Mesenchymal stem cell (in vitro differentiated cells and primary cell): ENCODE data around the gene MED14.

Source experiments
- DNase-seq: peaks from one replicate; pipeline ENCODE4 v3.0.0-alpha.2; 2013
- H2AFZ ChIP-seq: one replicate; pipeline ENCODE4 v1.6.1; 2013; ENCODE audit warnings: low read depth, mild to moderate bottlenecking, control low read depth, inconsistent platforms, low read length, moderate library complexity
- H2AK5ac ChIP-seq: 2 replicates; pipeline ENCODE4 v1.6.1; 2013; ENCODE audit warnings: low read length, moderate library complexity, mild to moderate bottlenecking, inconsistent platforms; ENCODE audit not compliant: severe bottlenecking
- H2BK120ac ChIP-seq: one replicate; pipeline ENCODE4 v1.6.1; 2013; ENCODE audit warnings: low read depth, mild to moderate bottlenecking, inconsistent platforms, low read length, moderate library complexity
- H2BK12ac ChIP-seq, 2 experiments: one replicate each; pipeline ENCODE4 v1.6.1; 2013; ENCODE audit warnings: inconsistent platforms in 2 of 2, low read length in 2 of 2, mild to moderate bottlenecking in 2 of 2, moderate library complexity in 2 of 2, control low read depth in 1 of 2
- H2BK15ac ChIP-seq: one replicate; pipeline ENCODE4 v1.6.1; 2013; ENCODE audit warnings: mild to moderate bottlenecking, low read depth, inconsistent platforms; ENCODE audit not compliant: poor library complexity, severe bottlenecking
- H2BK5ac ChIP-seq: 2 replicates; pipeline ENCODE4 v1.6.1; 2013; ENCODE audit warnings: low read depth, mild to moderate bottlenecking, low read length, control low read depth, inconsistent platforms; ENCODE audit not compliant: poor library complexity, severe bottlenecking
- H3K14ac ChIP-seq, 2 experiments: one replicate each; pipeline ENCODE4 v1.6.1; 2013; ENCODE audit warnings: inconsistent platforms in 2 of 2, low read length in 2 of 2, control low read depth in 1 of 2, mild to moderate bottlenecking in 1 of 2, moderate library complexity in 1 of 2
- H3K18ac ChIP-seq, 2 experiments: one replicate each; pipeline ENCODE4 v1.6.1; 2013; ENCODE audit warnings: inconsistent platforms in 2 of 2, low read length in 2 of 2, control low read depth in 1 of 2, low read depth in 1 of 2, mild to moderate bottlenecking in 1 of 2
- H3K23ac ChIP-seq, 2 experiments: one replicate each; pipeline ENCODE4 v1.6.1; 2013; ENCODE audit warnings: inconsistent platforms in 2 of 2, low read length in 2 of 2, mild to moderate bottlenecking in 2 of 2, moderate library complexity in 2 of 2, control low read depth in 1 of 2
- H3K27ac ChIP-seq: 2 replicates; pipeline ENCODE4 v1.5.1; 2013; ENCODE audit warnings: mild to moderate bottlenecking, moderate library complexity, low read length, control low read depth, inconsistent platforms; ENCODE audit not compliant: poor library complexity, severe bottlenecking
- H3K27me3 ChIP-seq, 2 experiments: 2 replicates each; pipeline versions ENCODE4 v1.6.1 to v1.7.0; 2013; ENCODE audit warnings: low read length in 2 of 2, mild to moderate bottlenecking in 2 of 2, moderate library complexity in 2 of 2, control low read depth in 1 of 2, inconsistent platforms in 1 of 2; ENCODE audit not compliant: control insufficient read depth in 1 of 2, insufficient read depth in 1 of 2
- H3K36me3 ChIP-seq, 2 experiments: 2 replicates each; pipeline versions ENCODE4 v1.6.1 to v1.7.0; 2013; ENCODE audit warnings: low read length in 2 of 2, control low read depth in 1 of 2, inconsistent platforms in 1 of 2, low read depth in 1 of 2, mild to moderate bottlenecking in 1 of 2; ENCODE audit not compliant: insufficient read depth in 2 of 2, control insufficient read depth in 1 of 2
- H3K4ac ChIP-seq, 2 experiments: one replicate each; pipeline ENCODE4 v1.6.1; 2013; ENCODE audit warnings: inconsistent platforms in 2 of 2, low read length in 2 of 2, mild to moderate bottlenecking in 2 of 2, moderate library complexity in 2 of 2, control low read depth in 1 of 2, low read depth in 1 of 2
- H3K4me1 ChIP-seq: 2 replicates; pipeline ENCODE4 v1.6.1; 2013; ENCODE audit warnings: low read depth, low read length, control low read depth; ENCODE audit not compliant: control insufficient read depth, insufficient read depth
- H3K4me2 ChIP-seq: 2 replicates; pipeline ENCODE4 v1.6.1; 2013; ENCODE audit warnings: low read length, mild to moderate bottlenecking, inconsistent platforms; ENCODE audit not compliant: poor library complexity, severe bottlenecking
- H3K4me3 ChIP-seq, 2 experiments: 2 replicates each; pipeline versions ENCODE4 v1.5.1 to v1.7.0; 2013; ENCODE audit warnings: low read length in 2 of 2, mild to moderate bottlenecking in 2 of 2, control low read depth in 1 of 2, low read depth in 1 of 2; ENCODE audit not compliant: insufficient read depth in 1 of 2
- H3K79me1 ChIP-seq: replicated peaks from 2 replicates; pipeline ENCODE4 v1.6.1; 2013; ENCODE audit warnings: mild to moderate bottlenecking, control low read depth, low read length, inconsistent platforms; ENCODE audit not compliant: poor library complexity, severe bottlenecking
- H3K9ac ChIP-seq: 2 replicates; pipeline ENCODE4 v1.7.0; 2013; ENCODE audit warnings: mild to moderate bottlenecking, low read length, moderate library complexity
- H3K9me3 ChIP-seq: 2 replicates; pipeline ENCODE4 v1.7.0; 2013; ENCODE audit warnings: mild to moderate bottlenecking, low read length; ENCODE audit not compliant: control insufficient read depth
- H4K8ac ChIP-seq: one replicate; pipeline ENCODE4 v1.6.1; 2013; ENCODE audit warnings: inconsistent platforms, mild to moderate bottlenecking, low read length, moderate library complexity
- H4K91ac ChIP-seq: one replicate; pipeline ENCODE4 v1.6.1; 2013; ENCODE audit warnings: mild to moderate bottlenecking, low read length, inconsistent platforms
- WGBS: methylation state at CpG from one replicate; pipeline ENCODE4 v1.1.7; 2013; ENCODE audit warnings: mixed read lengths; 5-methylcytosine and 5-hydroxymethylcytosine counted together

The MED14 gene

DNA sequence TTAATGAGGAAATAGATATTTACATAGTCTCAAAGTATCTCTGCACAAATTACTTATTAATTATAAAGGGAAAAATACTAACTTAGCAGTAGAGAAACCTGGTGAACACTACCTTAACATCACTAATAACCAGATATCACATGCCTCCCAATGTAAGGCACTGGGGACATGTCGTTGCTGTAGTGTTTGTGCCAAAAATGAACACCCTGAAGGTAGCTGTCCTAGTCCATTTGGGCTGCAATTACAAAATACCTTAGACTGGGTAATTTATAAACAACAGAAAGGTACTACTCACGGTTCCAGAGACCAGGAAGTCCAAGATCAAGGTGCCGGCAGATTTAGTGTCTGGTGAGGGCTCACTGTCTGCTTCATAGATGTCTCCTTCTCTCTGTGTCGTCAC lies 122.8 kb downstream of the MED14 start:
- H3K23ac ChIP-seq = no peak overlapping the region
- H2BK120ac ChIP-seq = no peak overlapping the region
- H3K4me3 ChIP-seq = no peak overlapping the region
- no peak overlapping the region for H2AK5ac ChIP-seq
- no peaks in the 10 kb centered on the region for H3K79me1 ChIP-seq
- no peak overlapping the region for H3K4ac ChIP-seq
- H3K36me3 ChIP-seq = no peaks in the 10 kb centered on the region
- H2BK15ac ChIP-seq = no peak overlapping the region
- DNase-seq = no peak
- H3K4me2 ChIP-seq = no peak overlapping the region
- no peak overlapping the region for H3K18ac ChIP-seq
- no peak overlapping the region for H2BK5ac ChIP-seq
- H3K27me3 ChIP-seq = peaks cover 0 to 38% of the 10 kb centered on the region in 2 experiments
- H2AFZ ChIP-seq = no peak overlapping the region
- H3K14ac ChIP-seq = no peak overlapping the region
- H3K9me3 ChIP-seq = no peaks in the 10 kb centered on the region
- H2BK12ac ChIP-seq = no peak overlapping the region
- no peak overlapping the region for H3K9ac ChIP-seq
- H4K8ac ChIP-seq = no peak overlapping the region
- no peaks in the 10 kb centered on the region for H3K4me1 ChIP-seq
- no peak overlapping the region for H3K27ac ChIP-seq
- H4K91ac ChIP-seq = no peak overlapping the region
- WGBS = 92% methylated on average over 2 of the region's 4 CpGs

DNA sequence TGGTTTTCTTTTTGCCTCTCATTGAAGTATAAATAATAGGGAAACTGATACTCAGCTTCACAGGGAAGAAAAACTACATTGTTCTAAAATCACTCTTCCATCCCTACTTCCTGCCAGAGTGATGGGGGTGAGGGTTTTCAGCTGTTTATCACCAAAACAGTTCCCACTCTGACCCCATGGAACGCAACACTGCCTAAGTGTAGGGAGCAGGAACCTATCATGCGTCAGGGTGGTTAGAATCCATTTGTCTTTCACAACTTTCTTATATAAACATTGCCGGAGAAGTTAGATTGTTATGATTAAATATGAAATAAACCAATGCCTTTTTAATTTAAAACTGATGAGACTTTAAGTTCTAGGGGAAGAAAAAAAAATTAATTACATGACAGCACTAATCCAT lies 128.0 kb downstream of the MED14 start:
- no peak overlapping the region for H2BK120ac ChIP-seq
- no peak overlapping the region for H2BK12ac ChIP-seq
- no peak overlapping the region for H3K4me3 ChIP-seq
- H3K4me1 ChIP-seq = no peaks in the 10 kb centered on the region
- H3K27me3 ChIP-seq = peaks cover 0 to 35% of the 10 kb centered on the region in 2 experiments
- H3K4me2 ChIP-seq = no peak overlapping the region
- no peak overlapping the region for H4K91ac ChIP-seq
- H3K36me3 ChIP-seq = peaks cover 4 to 13% of the 10 kb centered on the region in 2 experiments
- WGBS = no CpG with 5 or more reads among the region's 3 CpGs
- no peaks in the 10 kb centered on the region for H3K9me3 ChIP-seq
- H2AK5ac ChIP-seq = no peak overlapping the region
- no peak overlapping the region for H2AFZ ChIP-seq
- H2BK15ac ChIP-seq = no peak overlapping the region
- H3K14ac ChIP-seq = no peak overlapping the region
- no peak overlapping the region for H3K23ac ChIP-seq
- H3K9ac ChIP-seq = no peak overlapping the region
- no peak overlapping the region for H2BK5ac ChIP-seq
- no peak overlapping the region for H4K8ac ChIP-seq
- no peak overlapping the region for H3K27ac ChIP-seq
- H3K79me1 ChIP-seq = no peaks in the 10 kb centered on the region
- no peak overlapping the region for H3K18ac ChIP-seq
- DNase-seq = no peak
- H3K4ac ChIP-seq = no peak overlapping the region

- Histone ChIP-seq H2BK5ac (no peak overlapping the region), H3K27ac (no peak overlapping the region), H3K4me1 (no peaks in the 10 kb centered on the region), H3K9ac (no peak overlapping the region), H3K14ac (no peak overlapping the region), H3K18ac (no peak overlapping the region), H3K4me2 (no peak overlapping the region), H3K36me3 (peaks cover 4 to 44% of the 10 kb centered on the region in 2 experiments), H3K23ac (no peak overlapping the region), H2BK120ac (no peak overlapping the region), H3K27me3 (peaks cover 0 to 38% of the 10 kb centered on the region in 2 experiments), H3K4me3 (no peak overlapping the region), H2AK5ac (no peak overlapping the region), H2BK12ac (no peak overlapping the region), H4K91ac (no peak overlapping the region), H4K8ac (no peak overlapping the region), H3K79me1 (no peaks in the 10 kb centered on the region), H3K9me3 (no peaks in the 10 kb centered on the region), H2AFZ (no peak overlapping the region), H3K4ac (no peak overlapping the region), H2BK15ac (no peak overlapping the region)
- no peak for DNase-seq
- WGBS = 99% methylated on average over 6 of the region's 6 CpGs
These were observed 131.9 kb downstream of the MED14 start for GRCh38 chrX:40603446-40603845.
